Activated T-helper 2 cell treated with anti-CD3 and anti-CD28 coated beads, Interferon-gamma antibody, Interleukin-2, Interleukin-4, amounts not matched to agents 10 μg/mL and 5 μg/mL and 100 μg/mL, durations not matched to agents 14 hours and 24 hours and 36 hours (primary cell): ENCODE data around the gene INSRR. TPM values are rescaled to one million over a fixed set of nuclear protein-coding genes. Genes with fewer than 3 reads are reported as not detected.

Source experiments
- DNase-seq: peaks from one replicate; pipeline ENCODE4 v3.0.0; 2021; ENCODE audit warnings: low spot score
- H3K27ac Mint-ChIP-seq: one replicate; pipeline ENCODE4 v1.8.0; 2021; ENCODE audit warnings: mixed read lengths
- H3K27me3 Mint-ChIP-seq: one replicate; pipeline ENCODE4 v1.8.0; 2021; ENCODE audit warnings: low read depth, mixed read lengths
- H3K36me3 Mint-ChIP-seq: one replicate; pipeline ENCODE4 v1.8.0; 2021; ENCODE audit warnings: low read depth, mixed read lengths
- H3K4me1 Mint-ChIP-seq: one replicate; pipeline ENCODE4 v1.8.0; 2021; ENCODE audit warnings: low read depth, mixed read lengths
- H3K4me3 Mint-ChIP-seq: one replicate; pipeline ENCODE4 v1.8.0; 2021; ENCODE audit warnings: low read depth, mild to moderate bottlenecking, moderate library complexity, mixed read lengths
- H3K9me3 Mint-ChIP-seq: one replicate; pipeline ENCODE4 v1.8.0; 2021; ENCODE audit warnings: mixed read lengths
- intact Hi-C: fragments of 100-400 bp; cut with micrococcal nuclease; formaldehyde crosslinking; loops from one replicate; pipeline ENCODE4 v1.15.1; 2023
- total RNA-seq: library from RNA; stranded (reverse); gene quantifications from 2 replicates; pipeline ENCODE4 v1.2.3, GENCODE V29; 2022

The INSRR gene
- total RNA-seq, 1 donor from 2014 or later = 1.4 TPM

- H3K9me3 Mint-ChIP-seq = no peaks in the 10 kb centered on the region
- H3K36me3 Mint-ChIP-seq = no peaks in the 10 kb centered on the region
- intact Hi-C loops = loop anchor here (2.0 kb wide), 1 partner anchor 14 kb away; no protein-coding TSS in a partner anchor
- no peak overlapping the region for H3K27ac Mint-ChIP-seq
- H3K27me3 Mint-ChIP-seq = peaks cover 42% of the 10 kb centered on the region
- DNase-seq = no peak
- H3K4me1 Mint-ChIP-seq = peaks cover 20% of the 10 kb centered on the region
- H3K4me3 Mint-ChIP-seq = no peak overlapping the region
Observed at GRCh38 chr1:156849151-156849496, 9.8 kb downstream of the INSRR start.

GRCh38 chr1:156848461-156849150 is 10.3 kb downstream of the INSRR start:
- Mint-ChIP-seq H3K27ac (no peak overlapping the region), H3K9me3 (no peaks in the 10 kb centered on the region)

DNA sequence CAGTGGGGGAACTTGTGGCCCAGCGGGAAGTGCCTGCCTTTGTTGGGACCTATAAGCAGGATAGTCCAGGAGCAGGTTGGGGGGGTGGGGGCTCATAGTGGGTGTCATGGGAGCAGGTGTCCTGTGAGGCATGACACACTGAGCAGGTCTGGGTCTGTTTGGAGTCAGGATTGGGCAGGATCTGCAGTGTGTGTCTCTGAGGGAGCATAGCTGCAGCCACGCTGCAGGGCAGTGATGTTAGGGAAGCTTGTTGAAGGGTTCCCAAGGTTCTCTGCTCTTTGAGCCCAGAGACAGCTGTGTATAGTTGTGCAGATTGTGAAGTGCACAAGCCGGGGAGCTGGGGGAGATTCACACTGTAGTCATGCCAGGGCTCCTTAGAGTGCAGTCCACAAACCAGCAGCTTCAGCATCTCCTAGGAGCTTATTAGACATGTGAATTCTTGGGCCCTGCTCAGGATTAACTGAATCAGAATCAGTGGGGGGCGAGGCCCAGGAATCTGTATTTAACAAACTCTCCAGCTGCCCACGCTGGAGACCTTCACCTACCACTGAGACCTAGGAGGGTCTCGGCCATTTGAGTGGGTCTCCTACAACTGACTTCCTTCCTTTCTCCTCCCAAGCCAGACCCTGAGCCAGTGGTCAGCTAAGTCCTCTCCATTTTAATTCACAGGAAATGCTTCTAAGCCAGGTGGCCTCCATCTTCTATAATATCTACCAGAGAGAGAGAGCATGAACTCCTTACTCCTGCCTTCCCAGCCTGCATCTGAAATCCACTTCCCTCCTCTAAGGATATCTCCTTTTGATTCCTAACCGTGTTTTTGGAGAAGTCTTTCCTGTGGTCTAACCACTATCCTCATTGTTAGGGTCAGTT is 11.1 kb downstream of the INSRR start:
- peaks cover 22% of the 10 kb centered on the region for H3K4me1 Mint-ChIP-seq
- H3K27me3 Mint-ChIP-seq = peaks cover 47% of the 10 kb centered on the region
- H3K36me3 Mint-ChIP-seq = no peaks in the 10 kb centered on the region
- DNase-seq = no peak
- no peaks in the 10 kb centered on the region for H3K9me3 Mint-ChIP-seq
- H3K27ac Mint-ChIP-seq = peak overlapping the region; percentile 47
- intact Hi-C loops = loop anchor here (2.0 kb wide), 1 partner anchor 13 kb away; no protein-coding TSS in a partner anchor
- no peak overlapping the region for H3K4me3 Mint-ChIP-seq

More at GRCh38 chr1:156848461-156849150, 10.3 kb downstream of the INSRR start:
- peak; percentile 55 for DNase-seq
- Mint-ChIP-seq H3K27me3 (peaks cover 44% of the 10 kb centered on the region), H3K4me1 (peaks cover 22% of the 10 kb centered on the region), H3K4me3 (peak overlapping the region; percentile 4), H3K36me3 (no peaks in the 10 kb centered on the region)
- intact Hi-C loops = loop anchor here (2.0 kb wide), 1 partner anchor 14 kb away; no protein-coding TSS in a partner anchor

DNA sequence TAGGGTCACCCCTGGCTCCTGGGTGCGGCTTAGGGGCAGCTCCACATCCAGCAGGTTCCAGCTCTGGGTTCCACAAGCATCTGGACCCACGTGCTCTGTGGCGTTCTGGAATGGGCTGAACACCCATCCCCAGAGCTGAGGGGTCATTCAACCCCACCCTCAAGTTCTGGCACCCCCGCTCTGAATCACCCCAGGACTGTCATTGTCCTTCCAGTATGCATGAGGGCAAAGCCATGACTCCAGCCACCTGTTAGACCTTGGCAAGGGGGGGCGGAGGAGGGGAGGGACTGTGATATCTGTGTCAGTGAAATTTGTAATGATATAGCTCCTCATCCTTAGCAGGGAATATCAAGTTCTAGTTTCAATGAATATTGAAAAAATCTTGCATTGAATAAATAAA is 12.3 kb downstream of the INSRR start:
- Mint-ChIP-seq H3K27ac (no peak overlapping the region), H3K4me1 (peaks cover 22% of the 10 kb centered on the region), H3K27me3 (peaks cover 58% of the 10 kb centered on the region), H3K9me3 (no peaks in the 10 kb centered on the region), H3K4me3 (no peak overlapping the region), H3K36me3 (no peaks in the 10 kb centered on the region)
- intact Hi-C loops = no loop called here
- no peak for DNase-seq

GRCh38 chr1:156845953-156846545 is 12.9 kb downstream of the INSRR start:
- no peak overlapping the region for H3K4me3 Mint-ChIP-seq
- H3K27ac Mint-ChIP-seq = no peak overlapping the region
- H3K27me3 Mint-ChIP-seq = peaks cover 58% of the 10 kb centered on the region
- intact Hi-C loops = no loop called here
- peaks cover 22% of the 10 kb centered on the region for H3K4me1 Mint-ChIP-seq
- H3K9me3 Mint-ChIP-seq = no peaks in the 10 kb centered on the region
- no peaks in the 10 kb centered on the region for H3K36me3 Mint-ChIP-seq
- no peak for DNase-seq

DNA sequence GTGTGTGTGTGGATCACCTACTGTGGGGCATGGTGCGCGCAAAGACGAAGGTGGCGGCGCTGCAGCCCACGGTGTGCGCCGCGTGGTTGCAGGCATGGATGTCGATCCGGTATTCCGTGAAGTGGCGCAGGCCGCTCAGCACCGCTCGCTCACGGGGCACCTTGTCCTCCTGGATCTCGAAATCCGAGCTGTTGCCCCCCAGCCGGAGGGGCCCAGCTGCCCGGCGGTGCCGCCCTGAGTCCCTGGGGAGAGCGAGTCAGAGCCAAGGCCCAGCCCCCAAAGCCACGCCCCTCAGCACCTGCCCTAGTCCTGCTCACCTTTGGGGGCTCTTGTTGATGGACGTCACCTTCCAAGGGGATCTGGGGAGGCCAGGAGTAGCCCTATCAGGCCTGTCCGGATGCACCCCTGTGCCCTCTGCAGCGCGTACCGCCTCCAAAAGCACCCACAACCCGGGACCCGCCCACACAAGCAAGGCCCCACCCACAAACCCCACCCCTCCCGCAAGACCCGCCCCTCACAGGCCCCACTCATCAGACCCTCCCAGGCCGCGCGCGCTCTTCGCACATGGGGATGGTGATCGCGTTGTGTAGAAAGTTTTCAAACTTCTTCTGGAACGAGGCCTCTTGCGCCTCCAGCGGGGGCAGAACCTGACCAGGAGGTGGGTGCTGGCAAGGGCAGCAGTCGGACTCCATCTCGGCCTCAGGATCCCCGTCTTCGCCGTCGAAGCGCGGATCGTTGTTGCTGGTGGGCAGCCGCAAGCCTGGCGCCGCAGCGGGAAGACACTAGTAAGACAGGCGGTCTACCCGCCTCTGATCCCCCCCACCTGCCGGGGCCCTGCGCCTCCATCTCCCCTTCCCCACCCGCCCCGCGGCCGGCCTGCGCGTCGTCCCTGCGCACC is 13.6 kb downstream of the INSRR start:
- Mint-ChIP-seq H3K4me1 (peaks cover 22% of the 10 kb centered on the region), H3K27ac (no peak overlapping the region), H3K4me3 (peak overlapping the region; percentile 26), H3K36me3 (no peaks in the 10 kb centered on the region), H3K27me3 (peaks cover 61% of the 10 kb centered on the region), H3K9me3 (no peaks in the 10 kb centered on the region)
- intact Hi-C loops = no loop called here
- DNase-seq = no peak

GRCh38 chr1:156844638-156845037 is 14.3 kb downstream of the INSRR start:
- intact Hi-C loops = no loop called here
- H3K27ac Mint-ChIP-seq = no peak overlapping the region
- peaks cover 23% of the 10 kb centered on the region for H3K4me1 Mint-ChIP-seq
- H3K9me3 Mint-ChIP-seq = no peaks in the 10 kb centered on the region
- no peaks in the 10 kb centered on the region for H3K36me3 Mint-ChIP-seq
- peaks cover 61% of the 10 kb centered on the region for H3K27me3 Mint-ChIP-seq
- no peak overlapping the region for H3K4me3 Mint-ChIP-seq
- no peak for DNase-seq

DNA sequence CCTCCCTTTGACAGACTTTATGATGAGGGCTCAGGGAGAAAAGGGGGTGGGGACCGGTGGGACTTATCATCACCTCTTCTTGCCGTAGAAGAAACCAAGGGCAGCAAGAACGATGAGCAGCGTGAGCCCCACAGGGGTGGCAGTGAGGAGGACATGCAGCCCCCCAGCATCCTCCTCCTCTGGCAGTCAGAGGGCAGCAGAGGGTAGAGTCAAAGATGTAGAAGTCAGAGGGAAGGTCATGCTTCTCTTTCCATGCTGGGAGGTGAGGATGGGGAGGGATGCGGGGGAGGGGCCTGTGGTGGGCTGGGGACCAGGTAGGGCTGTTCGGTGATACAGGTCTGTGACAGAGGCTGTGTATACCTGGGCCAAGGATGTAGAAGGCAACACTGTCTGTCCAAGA is 14.8 kb downstream of the INSRR start:
- Mint-ChIP-seq H3K4me1 (peaks cover 22% of the 10 kb centered on the region), H3K4me3 (no peak overlapping the region), H3K27me3 (peaks cover 61% of the 10 kb centered on the region)

GRCh38 chr1:156842618-156843300 is 16.2 kb downstream of the INSRR start:
- Mint-ChIP-seq H3K9me3 (no peaks in the 10 kb centered on the region), H3K27me3 (peaks cover 56% of the 10 kb centered on the region), H3K27ac (no peak overlapping the region), H3K4me3 (no peak overlapping the region), H3K36me3 (no peaks in the 10 kb centered on the region), H3K4me1 (peaks cover 19% of the 10 kb centered on the region)
- intact Hi-C loops = no loop called here
- DNase-seq = no peak

More for the DNA sequence above, 14.8 kb downstream of the INSRR start:
- Mint-ChIP-seq H3K36me3 (no peaks in the 10 kb centered on the region), H3K9me3 (no peaks in the 10 kb centered on the region), H3K27ac (no peak overlapping the region)
- no peak for DNase-seq
- intact Hi-C loops = no loop called here

- no peak overlapping the region for H3K27ac Mint-ChIP-seq
- intact Hi-C loops = no loop called here
- H3K27me3 Mint-ChIP-seq = peaks cover 43% of the 10 kb centered on the region
- peaks cover 26% of the 10 kb centered on the region for H3K4me1 Mint-ChIP-seq
- no peaks in the 10 kb centered on the region for H3K9me3 Mint-ChIP-seq
- no peaks in the 10 kb centered on the region for H3K36me3 Mint-ChIP-seq
- DNase-seq = no peak
- no peak overlapping the region for H3K4me3 Mint-ChIP-seq
Observed at GRCh38 chr1:156841295-156841855, 17.5 kb downstream of the INSRR start.

GRCh38 chr1:156840898-156841279 is 18.0 kb downstream of the INSRR start:
- intact Hi-C loops = no loop called here
- no peak for DNase-seq
- Mint-ChIP-seq H3K4me3 (no peak overlapping the region), H3K27ac (no peak overlapping the region), H3K27me3 (peaks cover 38% of the 10 kb centered on the region), H3K9me3 (no peaks in the 10 kb centered on the region), H3K4me1 (peaks cover 31% of the 10 kb centered on the region), H3K36me3 (no peaks in the 10 kb centered on the region)
